ENCODE data around the gene CLDND1. TPM values are rescaled to one million over a fixed set of nuclear protein-coding genes. Genes with fewer than 3 reads are reported as not detected.

The CLDND1 gene
- total and polyA plus RNA-seq, 2 experiments from 2014 or later = 59.8 to 92.7 TPM

DNA sequence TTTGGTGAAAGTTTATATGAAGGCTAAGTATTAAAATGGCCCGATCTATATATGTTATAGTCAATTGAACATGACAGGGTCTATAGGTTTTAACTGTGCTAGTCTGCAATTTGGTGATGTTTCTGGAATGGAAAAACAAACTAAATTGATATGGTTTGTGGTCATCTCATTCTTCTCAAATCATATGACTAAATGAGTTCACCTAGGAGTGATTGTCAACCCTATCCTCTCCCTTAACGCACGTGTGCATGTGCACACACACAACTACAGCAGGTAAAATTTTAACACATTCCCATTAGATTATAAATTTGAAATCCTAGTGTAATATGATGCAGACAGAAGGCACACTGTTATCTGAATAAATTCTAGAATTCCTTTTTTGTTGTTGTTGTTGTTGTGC is 9.0 kb downstream of the CLDND1 start:
- TF ChIP-seq, protein P1, sequence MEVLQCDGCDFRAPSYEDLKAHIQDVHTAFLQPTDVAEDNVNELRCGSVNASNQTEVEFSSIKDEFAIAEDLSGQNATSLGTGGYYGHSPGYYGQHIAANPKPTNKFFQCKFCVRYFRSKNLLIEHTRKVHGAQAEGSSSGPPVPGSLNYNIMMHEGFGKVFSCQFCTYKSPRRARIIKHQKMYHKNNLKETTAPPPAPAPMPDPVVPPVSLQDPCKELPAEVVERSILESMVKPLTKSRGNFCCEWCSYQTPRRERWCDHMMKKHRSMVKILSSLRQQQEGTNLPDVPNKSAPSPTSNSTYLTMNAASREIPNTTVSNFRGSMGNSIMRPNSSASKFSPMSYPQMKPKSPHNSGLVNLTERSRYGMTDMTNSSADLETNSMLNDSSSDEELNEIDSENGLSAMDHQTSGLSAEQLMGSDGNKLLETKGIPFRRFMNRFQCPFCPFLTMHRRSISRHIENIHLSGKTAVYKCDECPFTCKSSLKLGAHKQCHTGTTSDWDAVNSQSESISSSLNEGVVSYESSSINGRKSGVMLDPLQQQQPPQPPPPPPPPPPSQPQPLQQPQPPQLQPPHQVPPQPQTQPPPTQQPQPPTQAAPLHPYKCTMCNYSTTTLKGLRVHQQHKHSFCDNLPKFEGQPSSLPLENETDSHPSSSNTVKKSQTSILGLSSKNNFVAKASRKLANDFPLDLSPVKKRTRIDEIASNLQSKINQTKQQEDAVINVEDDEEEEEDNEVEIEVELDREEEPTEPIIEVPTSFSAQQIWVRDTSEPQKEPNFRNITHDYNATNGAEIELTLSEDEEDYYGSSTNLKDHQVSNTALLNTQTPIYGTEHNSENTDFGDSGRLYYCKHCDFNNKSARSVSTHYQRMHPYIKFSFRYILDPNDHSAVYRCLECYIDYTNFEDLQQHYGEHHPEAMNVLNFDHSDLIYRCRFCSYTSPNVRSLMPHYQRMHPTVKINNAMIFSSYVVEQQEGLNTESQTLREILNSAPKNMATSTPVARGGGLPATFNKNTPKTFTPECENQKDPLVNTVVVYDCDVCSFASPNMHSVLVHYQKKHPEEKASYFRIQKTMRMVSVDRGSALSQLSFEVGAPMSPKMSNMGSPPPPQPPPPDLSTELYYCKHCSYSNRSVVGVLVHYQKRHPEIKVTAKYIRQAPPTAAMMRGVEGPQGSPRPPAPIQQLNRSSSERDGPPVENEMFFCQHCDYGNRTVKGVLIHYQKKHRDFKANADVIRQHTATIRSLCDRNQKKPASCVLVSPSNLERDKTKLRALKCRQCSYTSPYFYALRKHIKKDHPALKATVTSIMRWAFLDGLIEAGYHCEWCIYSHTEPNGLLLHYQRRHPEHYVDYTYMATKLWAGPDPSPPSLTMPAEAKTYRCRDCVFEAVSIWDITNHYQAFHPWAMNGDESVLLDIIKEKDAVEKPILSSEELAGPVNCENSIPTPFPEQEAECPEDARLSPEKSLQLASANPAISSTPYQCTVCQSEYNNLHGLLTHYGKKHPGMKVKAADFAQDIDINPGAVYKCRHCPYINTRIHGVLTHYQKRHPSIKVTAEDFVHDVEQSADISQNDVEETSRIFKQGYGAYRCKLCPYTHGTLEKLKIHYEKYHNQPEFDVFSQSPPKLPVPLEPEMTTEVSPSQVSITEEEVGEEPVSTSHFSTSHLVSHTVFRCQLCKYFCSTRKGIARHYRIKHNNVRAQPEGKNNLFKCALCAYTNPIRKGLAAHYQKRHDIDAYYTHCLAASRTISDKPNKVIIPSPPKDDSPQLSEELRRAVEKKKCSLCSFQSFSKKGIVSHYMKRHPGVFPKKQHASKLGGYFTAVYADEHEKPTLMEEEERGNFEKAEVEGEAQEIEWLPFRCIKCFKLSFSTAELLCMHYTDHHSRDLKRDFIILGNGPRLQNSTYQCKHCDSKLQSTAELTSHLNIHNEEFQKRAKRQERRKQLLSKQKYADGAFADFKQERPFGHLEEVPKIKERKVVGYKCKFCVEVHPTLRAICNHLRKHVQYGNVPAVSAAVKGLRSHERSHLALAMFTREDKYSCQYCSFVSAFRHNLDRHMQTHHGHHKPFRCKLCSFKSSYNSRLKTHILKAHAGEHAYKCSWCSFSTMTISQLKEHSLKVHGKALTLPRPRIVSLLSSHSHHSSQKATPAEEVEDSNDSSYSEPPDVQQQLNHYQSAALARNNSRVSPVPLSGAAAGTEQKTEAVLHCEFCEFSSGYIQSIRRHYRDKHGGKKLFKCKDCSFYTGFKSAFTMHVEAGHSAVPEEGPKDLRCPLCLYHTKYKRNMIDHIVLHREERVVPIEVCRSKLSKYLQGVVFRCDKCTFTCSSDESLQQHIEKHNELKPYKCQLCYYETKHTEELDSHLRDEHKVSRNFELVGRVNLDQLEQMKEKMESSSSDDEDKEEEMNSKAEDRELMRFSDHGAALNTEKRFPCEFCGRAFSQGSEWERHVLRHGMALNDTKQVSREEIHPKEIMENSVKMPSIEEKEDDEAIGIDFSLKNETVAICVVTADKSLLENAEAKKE (CRISPR knock-in tag; IDR thresholded peaks at IDR 0.05) = no peak
- no peak overlapping the region for H3K27ac Mint-ChIP-seq
- Histone ChIP-seq H3K4me3 (no peak overlapping the region), H3K27ac (ENCODE audit: low read depth) (no peak overlapping the region), H2AFZ (no peak overlapping the region), H3K36me3 (ENCODE audit: insufficient read depth) (peaks cover under 1% of the 10 kb centered on the region; the same call in 1 of the 2 replicates), H3K9me2 (ENCODE audit: insufficient read depth) (no peaks in the 10 kb centered on the region), H3K27me3 (ENCODE audit: insufficient read depth) (no peaks in the 10 kb centered on the region), H3F3A (replicated peaks; ENCODE audit: low read depth) (no peaks in the 10 kb centered on the region), H3K4me1 (ENCODE audit: insufficient read depth) (peaks cover 19% of the 10 kb centered on the region), H3K4me2 (no peak overlapping the region), H4K20me1 (replicated peaks; ENCODE audit: insufficient read depth) (peaks cover 12% of the 10 kb centered on the region; the same call in 1 of the 2 replicates), H3K79me2 (replicated peaks; ENCODE audit: insufficient read depth) (peaks cover 12% of the 10 kb centered on the region)
- peaks cover 21% of the 10 kb centered on the region for H3K4me1 Mint-ChIP-seq
- no peaks in the 10 kb centered on the region for H3K9me3 Mint-ChIP-seq
- DNase-seq (ENCODE audit: low spot score) = no peak
- H3K27me3 Mint-ChIP-seq (ENCODE audit: insufficient read depth, low read depth, poor library complexity) = no peaks in the 10 kb centered on the region
- no peak overlapping the region for H3K4me3 Mint-ChIP-seq
- no peak for ATAC-seq
- peaks cover 18% of the 10 kb centered on the region; the same call in 2 of the 3 replicates for H3K36me3 Mint-ChIP-seq (ENCODE audit: low read depth)

DNA sequence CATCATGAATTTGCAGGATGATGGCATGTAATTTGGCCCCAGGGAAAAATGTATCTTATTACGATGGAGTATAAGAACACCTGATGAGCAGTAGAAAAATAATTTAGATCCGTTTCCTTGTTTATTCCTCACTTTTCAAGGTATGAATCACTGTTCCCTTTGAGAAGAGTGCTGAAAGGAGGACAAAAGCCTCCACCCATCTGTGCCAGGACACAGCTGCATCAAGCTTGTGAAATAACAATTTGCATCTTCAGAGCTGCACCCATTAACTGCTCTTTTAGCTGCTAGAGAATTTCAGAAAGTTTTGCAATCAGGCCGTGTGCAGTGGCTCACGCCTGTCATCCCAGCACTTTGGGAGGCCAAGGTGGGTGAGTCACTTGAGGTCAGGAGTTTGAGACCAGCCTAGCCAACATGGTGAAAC is 9.6 kb downstream of the CLDND1 start:
- Histone ChIP-seq H3K4me1 (ENCODE audit: insufficient read depth) (peaks cover 15% of the 10 kb centered on the region), H3K9me2 (ENCODE audit: insufficient read depth) (no peaks in the 10 kb centered on the region), H3F3A (replicated peaks; ENCODE audit: low read depth) (no peaks in the 10 kb centered on the region), H2AFZ (no peak overlapping the region), H3K36me3 (ENCODE audit: insufficient read depth) (no peaks in the 10 kb centered on the region; the same call in 1 of the 2 replicates), H3K27ac (ENCODE audit: low read depth) (no peak overlapping the region), H3K79me2 (replicated peaks; ENCODE audit: insufficient read depth) (peaks cover 6% of the 10 kb centered on the region; the same call in 1 of the 2 replicates), H3K27me3 (ENCODE audit: insufficient read depth) (no peaks in the 10 kb centered on the region), H3K4me2 (no peak overlapping the region), H4K20me1 (replicated peaks; ENCODE audit: insufficient read depth) (peaks cover 12% of the 10 kb centered on the region; the same call in 1 of the 2 replicates), H3K4me3 (no peak overlapping the region)
- H3K27ac Mint-ChIP-seq = no peak overlapping the region
- peaks cover 15% of the 10 kb centered on the region for H3K4me1 Mint-ChIP-seq
- no peak for DNase-seq (ENCODE audit: low spot score)
- H3K9me3 Mint-ChIP-seq = no peaks in the 10 kb centered on the region
- H3K4me3 Mint-ChIP-seq = no peak overlapping the region
- peaks cover 12% of the 10 kb centered on the region; the same call in 2 of the 3 replicates for H3K36me3 Mint-ChIP-seq (ENCODE audit: low read depth)
- no peaks in the 10 kb centered on the region for H3K27me3 Mint-ChIP-seq (ENCODE audit: insufficient read depth, low read depth, poor library complexity)
- no peak for ATAC-seq
- no peak for TF ChIP-seq ZNF114 (CRISPR knock-in tag; IDR thresholded peaks at IDR 0.05)
- no peak for TF ChIP-seq NANOG (IDR thresholded peaks at IDR 0.05; ENCODE audit: borderline replicate concordance)
- TF ChIP-seq, protein P1 (CRISPR knock-in tag; IDR thresholded peaks at IDR 0.05) = no peak

All from GM23338 (cell line).